Measurements from ENCODE around the gene ATOX1.
"Not testable (repeated sequence)": the region's sequence is repeated elsewhere in the genome, so short reads cannot be mapped to it uniquely, and the experiment has no call there.

The ATOX1 gene

DNA sequence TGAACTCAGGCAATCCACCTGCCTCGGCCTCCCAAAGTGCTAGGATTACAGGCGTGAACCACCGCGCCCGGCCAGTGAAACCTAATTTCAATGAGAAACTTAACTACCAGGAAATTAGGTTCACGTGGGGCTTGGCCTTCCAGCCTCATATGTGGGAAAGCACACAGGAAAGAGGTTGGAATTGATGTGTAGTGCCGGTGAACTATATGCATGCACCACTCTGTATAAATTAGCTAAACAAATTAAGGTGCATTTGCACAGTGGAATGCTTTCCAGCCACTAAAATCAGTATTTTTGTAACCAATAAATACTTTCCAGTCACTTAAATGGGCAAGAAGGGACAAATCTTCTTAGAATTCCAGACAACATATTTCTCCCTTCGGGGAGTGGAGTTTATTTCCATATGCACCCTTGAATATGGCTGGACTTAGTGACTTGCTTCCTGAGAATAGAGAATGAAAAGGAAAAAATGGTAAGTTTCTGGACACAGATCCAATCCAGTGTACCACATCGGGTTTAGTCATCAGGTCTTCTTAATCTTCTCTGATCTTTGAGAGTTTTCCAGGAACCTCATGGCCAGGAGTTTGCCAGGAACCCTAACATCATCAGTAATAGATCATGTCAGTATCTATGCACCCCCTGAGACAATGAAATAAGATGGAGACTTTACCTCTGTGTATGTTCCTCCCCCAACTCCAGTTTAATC lies 24.9 kb downstream of the ATOX1 start:
- no peak for DNase-seq (ENCODE audit: low read depth)

DNA sequence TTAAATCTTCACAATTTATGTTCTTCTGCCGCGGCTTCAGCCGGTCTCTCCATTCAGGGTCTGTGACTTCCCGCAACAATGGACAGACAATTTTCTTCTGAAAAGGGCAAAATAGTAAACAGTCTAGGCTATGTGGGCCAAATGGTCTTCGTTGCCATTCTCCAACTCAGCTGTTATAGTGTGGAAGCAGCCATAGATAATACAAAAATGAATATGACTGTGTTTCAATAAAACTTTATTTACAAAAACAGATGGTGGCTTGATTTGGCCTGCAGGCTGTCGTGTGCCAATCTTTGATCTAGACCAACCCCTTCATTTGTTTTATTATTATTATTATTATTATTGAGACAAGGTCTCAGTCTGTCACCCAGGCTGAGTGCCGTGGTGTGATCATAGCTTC lies 28.1 kb downstream of the ATOX1 start:
- no peak for DNase-seq (ENCODE audit: low read depth)

DNA sequence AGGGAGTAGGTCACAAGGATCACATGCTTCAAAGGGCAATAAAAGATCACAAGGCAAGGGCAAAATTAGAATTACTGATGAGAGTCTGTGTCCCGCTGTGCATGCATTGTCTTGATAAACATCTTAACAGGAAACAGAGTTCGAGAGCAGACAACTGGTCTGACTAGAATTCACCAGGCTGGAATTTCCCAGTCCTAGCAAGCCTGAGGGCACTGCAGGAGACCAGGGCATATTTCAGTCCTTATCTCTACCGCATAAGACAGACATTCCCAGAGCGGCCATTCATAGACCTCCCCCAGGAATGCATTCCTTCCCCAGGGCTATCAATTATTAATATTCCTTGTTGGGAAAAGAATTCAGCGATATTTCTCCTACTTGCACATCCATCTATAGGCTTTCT lies 28.8 kb downstream of the ATOX1 start:
- DNase-seq (ENCODE audit: low read depth): not testable (repeated sequence)

DNA sequence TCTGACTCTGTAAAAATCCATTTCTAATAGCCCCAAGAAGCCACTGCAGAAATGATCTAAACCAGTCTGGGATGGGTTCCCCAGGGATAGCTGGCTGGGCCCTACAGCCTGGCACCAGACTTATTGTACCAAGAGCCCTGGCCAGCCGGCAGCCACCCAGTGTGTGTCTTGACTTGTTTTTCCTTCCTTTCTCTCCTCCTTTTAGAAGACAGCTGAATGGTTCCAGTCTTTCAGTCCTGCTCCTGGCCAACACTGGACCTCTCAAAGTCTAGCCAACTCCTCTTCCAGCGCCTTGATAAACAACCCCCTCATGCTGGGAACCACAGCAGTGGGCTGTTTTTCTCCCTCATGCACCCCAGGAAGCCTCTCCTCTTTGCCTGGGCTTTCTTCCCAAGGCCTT lies 34.1 kb downstream of the ATOX1 start:
- DNase-seq (ENCODE audit: low read depth): no peak

DNA sequence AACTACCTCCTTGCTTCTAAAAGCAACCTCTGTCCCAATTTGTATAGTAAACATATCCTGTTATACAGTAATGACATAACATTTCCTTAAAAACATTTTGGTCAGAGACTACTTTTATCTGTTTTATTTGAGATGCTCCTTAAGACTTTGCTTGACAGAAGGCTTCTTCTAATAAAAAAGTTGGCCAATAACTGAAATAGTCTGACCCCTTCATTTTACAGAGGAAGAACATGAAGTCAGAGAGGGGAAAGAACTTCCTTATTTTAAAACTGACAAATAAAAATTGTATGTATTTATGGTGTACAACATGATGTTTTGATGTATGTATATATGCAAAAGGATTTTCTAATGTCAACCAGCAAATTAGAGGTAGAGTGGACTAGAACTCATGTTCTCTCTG lies 35.9 kb downstream of the ATOX1 start:
- DNase-seq (ENCODE audit: low read depth): no peak

DNA sequence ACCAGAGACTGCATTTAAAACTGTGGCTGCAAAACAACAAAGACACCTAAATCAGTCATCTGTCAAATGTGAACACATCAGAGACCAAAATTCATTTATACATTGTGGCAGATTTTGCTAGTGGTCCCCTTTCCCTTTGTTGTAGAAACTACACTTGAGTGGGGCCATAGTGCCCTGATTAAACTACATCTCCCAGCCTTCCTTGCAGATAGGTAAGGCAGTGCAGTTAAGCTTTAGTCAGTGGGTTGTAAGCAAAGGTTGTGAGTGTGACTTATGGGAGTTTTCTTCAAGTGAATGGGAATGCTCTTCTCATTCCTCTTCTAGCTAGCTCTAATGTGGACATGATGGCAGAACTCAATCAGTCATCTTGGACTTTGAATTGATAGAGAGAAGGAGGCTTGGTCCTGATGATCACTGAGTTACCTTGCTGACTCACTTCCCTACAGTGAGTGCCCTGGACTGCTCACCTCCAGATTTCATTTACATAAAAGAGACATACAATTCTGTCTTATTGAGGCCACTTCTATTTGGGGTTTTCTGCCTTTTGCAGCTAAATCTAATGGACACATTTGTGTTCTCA lies 36.5 kb downstream of the ATOX1 start:
- no peak for DNase-seq (ENCODE audit: low read depth)

DNA sequence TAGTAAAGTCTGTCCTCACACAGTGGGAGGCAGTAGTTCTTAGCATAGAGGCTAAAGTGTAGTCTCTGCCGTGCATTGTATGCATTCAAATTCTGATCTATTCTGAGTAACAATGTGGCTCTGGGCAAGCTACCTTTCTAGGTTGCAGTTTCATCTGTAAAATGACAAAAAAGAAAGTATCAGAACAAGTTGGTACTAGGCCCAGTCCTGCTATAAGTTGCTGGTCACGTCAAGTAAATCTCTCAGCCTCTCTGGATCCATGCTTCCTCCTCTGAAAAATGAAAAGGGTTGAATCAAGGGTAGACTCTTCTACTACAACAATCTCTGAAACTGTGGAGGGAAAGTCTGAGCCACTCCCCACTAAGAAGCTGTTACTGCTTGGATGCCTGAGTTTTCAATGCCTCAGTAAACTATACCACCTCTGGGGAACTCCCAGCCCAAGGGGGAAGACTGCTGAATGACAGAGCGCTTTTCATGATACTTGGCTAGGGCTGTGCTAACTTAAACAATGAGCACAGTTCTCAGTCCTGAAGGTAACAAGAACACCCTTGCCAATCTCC lies 37.3 kb downstream of the ATOX1 start:
- no peak for DNase-seq (ENCODE audit: low read depth)

DNA sequence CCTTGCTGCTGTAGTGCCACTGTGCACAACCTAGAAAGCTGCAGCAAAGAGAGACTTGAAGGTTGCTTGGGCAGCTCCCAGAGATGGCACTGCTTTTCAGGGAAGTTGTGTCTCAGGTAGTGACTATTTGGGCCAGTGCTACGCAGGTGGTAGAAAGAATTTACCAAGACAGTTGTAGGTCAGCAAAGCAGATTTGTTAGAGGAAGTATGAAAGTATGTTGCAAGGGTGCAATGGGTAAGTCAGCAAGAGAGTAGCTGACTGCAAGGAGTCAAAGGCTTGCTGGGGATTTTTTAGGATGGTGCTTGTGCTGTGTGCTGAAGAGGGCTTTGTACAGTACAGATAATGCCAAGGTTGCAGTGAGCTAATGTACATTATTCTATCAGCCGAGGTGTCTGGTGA lies 38.2 kb downstream of the ATOX1 start:
- no peak for DNase-seq (ENCODE audit: low read depth)

DNA sequence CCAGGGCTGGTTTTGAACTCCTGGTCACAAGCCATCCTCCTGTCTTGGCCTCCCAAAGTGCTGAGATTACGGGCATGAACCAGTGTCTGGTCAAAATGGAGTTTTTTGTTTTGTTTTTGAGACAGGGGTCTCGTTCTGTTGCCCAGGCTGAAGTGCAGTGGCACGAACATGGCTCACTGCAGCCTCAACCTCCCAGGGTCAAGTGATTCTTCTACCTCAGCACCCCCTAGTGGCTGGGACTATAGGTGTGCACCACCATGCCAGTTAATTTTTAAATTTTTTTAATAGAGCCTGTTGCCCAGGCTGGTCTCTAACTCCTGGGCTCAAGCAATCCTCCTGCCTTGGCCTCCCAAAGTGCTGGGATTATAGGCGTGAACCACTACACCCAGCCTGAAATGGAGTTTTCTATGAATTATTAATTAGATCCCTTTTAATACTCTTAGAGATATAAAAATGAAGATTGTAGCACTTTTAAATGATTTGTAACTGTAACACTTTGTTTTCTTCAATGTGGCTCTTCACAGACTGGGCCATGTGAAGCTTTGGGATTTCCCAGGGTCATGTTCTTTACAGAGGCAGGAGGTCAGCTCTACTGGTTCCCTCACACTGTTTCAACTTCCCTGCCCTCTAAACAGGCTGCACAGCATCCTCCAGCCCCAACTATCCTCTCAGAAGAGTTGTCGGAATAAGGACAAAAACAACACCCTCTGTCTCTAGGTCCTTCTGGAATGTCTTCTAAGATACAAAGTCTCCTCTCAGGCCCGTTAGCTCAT lies 39.0 kb downstream of the ATOX1 start:
- DNase-seq (ENCODE audit: low read depth): no peak

DNA sequence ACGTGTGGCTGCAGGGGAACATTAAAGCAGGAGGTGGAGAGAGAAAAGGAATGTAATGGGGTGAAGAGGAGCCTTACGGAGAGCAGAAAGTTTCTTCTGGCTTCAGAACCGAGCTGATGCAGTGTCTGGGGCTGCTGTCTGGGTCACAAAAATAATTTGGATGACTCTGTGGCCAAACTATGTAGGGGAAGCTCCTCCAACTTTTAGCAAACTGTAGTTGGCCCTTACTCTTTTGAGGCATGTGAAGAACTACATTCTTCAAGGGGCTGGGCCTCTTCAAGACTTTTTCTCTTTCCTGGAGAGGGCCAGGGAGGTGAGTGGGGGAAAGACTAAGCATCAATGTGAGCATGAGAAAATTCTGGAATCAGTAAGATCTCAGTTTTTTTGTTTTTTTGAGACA lies 39.8 kb downstream of the ATOX1 start:
- no peak for DNase-seq (ENCODE audit: low read depth)

DNA sequence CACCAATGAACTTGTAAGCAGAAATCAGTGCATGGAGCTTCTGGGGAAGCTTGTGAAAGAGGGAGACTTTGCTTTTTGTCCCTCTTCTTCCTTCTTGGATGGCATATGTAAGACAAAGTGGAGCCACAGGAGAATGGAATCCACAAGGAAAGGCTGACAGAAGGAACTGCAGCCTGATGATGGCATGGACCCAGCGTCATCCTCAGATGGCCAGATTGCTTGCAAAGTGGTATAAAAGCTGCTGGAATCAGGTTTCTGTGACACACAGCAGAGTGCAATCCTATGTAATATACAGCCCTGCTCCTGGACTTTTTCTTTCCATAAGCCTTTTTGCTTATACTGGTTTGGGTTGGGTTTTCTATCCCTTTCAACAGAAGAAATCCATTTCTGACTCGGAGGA lies 40.3 kb downstream of the ATOX1 start:
- no peak for DNase-seq (ENCODE audit: low read depth)

DNA sequence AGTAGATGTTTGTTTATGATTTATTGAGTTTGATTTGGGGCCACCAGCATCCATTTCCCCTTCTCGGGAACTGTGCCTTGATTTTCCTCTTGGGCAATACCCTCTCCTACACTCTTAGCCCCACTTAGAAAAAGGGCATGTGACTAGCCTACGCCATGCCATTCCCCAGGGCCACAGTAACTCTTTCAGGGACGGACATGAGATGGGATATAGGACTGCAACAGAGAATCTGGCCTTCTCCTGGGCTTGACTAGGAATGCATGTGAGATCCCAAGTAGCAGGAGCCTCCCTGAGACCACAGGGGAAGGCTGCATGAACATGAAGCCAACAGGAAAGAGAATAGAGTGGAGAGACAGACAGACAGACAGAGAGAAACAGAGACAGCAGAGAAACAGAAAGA lies 41.0 kb downstream of the ATOX1 start:
- DNase-seq (ENCODE audit: low read depth): no peak

DNA sequence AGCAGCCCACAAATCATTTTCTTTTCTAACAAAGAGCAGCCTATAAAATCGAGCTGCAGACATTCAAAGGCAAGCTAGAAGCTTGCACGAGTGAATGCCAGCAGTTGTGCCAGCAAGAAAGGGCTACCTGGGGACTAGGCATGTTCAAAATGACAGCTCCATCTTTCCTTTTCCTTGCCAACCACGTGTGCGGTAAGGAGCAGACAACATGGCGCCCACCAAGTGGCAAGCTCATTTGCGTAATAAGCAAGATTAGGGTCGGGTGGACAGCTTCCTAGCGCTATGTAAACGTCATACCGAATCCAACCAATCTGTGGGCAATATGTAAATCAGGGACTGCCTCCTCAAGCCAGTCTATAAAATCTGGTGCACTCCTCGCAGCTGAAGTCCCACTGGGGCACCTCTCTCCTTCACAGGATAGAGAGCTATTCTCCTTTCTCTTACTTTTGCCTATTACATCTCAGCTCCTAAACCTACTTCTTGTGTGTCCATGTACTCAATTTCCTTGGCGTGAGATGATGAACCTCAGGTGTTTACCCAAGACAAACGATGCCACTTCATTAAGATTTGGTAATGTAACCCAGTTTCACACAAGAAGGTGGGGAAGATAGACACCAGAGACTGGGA lies 49.2 kb downstream of the ATOX1 start:
- no peak for DNase-seq (ENCODE audit: low read depth)

DNA sequence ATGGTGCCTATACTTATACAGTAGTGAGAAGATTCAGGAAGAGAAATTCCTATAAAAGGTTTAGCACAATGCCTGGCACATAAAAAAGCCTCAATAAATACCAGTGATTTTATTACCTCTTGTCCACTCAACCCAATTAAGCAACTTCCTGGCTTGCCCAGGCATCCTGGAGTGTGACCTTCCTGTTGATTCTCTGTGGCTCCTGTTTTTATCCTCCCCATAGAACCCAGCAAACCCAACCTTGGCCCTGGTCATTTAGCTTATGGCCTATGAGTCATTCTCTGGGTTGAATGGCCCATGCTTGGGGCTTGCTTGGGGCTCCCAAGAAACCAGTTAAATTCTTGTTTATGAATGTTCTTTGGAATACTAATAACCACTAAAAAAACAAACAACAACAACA lies 50.3 kb downstream of the ATOX1 start:
- no peak for DNase-seq (ENCODE audit: low read depth)

DNA sequence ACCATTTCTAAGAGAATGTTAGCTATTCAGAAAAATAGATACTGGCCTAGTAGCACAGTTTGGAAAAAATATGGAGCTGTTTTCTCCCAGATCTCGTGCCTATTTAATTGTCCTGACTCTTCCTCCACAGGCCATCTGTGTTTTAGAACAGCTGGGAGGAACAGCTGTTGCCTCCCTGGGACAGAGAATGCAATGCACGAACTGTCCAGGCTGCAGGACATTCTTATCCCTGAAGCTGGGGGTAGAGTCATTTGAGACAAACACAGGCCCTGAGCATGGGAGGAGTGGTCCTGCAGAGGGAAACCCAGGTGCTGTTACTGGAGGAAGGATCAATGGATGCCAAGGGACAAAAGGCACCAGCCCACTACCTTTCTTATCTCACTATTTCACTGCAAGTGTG lies 50.9 kb downstream of the ATOX1 start:
- no peak for DNase-seq (ENCODE audit: low read depth)

DNA sequence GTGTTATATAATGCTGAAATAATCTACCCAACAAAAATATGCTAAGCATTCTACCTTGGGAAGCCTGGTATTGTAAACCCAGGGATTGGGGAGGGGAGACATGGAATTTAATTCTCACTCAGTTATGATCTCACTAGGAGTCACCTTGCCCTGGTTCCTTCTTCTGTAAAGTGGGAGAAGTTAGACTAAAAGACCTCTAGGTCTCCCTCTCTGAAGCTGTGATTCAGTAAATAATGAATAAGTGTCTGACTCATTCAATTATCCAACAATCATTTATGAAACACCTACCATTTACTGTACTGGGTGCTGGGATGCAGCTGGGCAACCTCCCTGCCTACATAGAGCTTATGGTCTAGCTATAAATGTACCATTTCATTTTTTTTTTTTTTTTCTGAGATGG lies 51.5 kb downstream of the ATOX1 start:
- DNase-seq (ENCODE audit: low read depth): no peak

DNA sequence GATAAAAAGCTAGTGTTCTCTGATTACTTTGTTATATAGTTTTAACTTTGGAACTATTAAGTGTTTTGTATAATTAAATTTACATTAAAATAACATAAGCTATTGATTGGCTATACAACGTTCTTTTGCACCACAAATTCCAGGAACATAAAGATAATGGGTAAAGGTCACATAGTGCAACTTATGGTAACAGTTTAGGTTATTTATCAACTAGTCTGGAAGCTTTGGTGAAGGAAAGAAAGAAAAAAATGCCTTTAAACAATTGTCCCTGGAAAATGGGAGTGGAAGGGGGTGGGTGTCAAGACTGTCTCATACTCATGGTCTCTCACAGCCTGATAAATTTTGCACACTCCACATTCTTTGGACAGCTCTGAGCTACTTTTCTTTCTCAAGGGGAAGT lies 54.7 kb downstream of the ATOX1 start:
- DNase-seq (ENCODE audit: low read depth): no peak

DNA sequence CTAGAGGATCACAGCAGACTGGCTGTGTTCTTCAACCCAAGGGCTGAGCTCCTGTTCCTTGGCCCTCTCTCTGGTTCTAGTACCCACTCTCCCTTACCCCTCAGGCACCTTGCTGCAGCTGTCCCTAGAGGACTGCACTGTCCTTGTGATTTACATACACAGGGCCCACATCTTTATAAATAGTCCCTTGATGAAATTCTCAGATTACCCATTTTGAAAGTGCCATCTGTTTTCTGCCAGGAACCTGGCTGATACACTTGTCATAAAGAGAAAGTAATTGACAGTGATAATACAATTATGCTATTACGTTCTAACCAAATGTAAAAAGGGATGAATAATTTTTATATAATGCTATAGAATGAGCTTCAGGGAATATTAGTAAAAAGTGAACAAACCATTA lies 55.2 kb downstream of the ATOX1 start:
- DNase-seq (ENCODE audit: low read depth): no peak

DNA sequence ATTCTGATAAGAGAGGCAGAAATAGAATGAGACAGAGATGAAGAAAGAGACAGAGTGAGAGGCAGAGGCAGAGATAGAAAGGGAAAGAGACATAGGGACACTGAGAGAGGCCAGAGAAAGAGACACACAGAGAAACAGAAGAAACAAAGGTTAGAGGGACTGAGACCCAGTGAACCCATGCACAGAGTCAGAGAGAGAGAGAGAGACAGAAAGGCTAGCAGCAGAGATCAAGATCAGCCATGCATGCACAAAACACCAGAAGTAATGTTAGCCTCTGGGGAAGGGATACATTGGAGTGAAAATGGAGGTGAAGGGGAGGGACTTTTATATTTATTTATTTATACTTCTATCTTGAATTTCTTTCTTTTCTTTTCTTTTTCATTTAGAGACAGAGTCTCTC lies 57.6 kb downstream of the ATOX1 start:
- DNase-seq (ENCODE audit: low read depth): no peak

DNA sequence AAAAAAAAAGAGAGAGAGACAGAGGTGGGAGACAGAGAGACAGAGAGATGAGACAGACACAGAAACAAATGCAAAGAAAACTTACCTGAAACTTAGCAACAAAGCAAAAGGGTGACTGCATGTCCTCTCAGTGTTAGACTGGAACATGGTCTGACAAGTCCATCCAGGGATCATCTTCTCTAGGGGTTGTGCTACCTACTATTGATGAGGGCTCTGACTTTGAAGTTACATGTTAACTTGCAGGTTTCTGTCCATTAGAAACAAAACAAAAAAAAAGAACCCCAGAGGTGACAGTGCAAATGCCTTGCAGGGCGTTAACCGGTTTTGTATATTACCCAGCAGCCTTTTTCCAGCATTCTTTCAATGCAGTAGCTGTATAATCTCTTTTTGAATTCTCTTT lies 58.1 kb downstream of the ATOX1 start:
- no peak for DNase-seq (ENCODE audit: low read depth)

DNA sequence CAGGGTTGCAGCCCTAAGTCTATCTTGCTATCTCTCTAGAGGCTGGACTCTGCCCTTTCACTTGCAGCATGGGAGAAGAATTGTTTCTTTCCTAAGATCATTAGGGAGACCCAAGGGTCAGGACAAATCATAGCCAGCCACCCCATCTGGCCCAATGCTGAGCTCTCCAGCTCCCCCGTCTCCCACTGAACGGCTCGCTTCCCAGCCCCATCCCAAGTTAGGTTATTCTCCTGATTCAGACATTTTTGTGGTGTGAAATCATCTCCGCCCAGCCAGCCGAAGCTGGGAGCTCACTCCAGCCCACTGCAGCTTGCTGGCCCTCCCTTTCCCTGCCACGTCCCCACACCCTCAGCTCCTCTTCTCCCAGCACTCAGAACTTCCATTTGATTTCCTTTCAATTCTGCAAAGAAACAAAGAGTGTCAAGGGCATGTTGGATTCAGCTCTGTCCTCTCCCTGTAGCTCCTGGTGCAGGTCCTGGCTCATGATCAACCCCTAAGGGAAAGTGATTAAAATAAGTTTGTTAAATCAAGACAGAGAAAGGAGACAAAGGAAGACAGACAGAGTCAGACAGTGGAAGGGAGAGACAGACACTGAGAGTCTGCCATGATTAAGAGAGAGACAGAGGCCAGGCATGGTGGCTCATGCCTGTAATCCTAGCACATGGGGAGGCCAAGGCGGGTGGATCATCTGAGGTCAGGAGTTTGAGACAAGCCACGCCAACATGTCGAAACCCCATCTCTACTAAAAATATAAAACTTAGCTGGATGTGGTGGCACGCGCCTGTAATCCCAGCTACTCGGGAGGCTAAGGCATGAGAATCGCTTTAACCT lies 59.1 kb downstream of the ATOX1 start:
- DNase-seq (ENCODE audit: low read depth): no peak

DNA sequence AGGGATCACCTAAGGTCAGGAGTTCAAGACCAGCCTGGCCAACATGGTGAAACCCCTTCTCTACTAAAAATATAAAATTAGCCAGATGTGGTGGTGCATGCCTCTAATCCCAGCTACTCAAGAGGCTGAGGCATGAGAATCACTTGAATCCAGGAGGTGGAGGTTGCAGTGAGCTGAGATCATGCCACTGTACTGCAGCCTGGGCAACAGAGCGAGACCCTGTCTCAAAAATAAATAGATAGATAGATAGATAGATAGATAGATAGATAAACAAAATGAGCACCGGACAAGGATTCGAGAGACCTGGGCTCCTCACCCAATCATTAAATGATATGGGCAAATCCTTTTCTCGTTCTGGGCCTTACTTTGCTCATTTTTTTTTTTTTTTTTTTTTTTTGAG lies 60.4 kb downstream of the ATOX1 start:
- not testable (repeated sequence) for DNase-seq (ENCODE audit: low read depth)

Measured in CMK (cell line).